Pancreas (tissue), 10 donors: ENCODE results near the gene NBPF14. TPM values are rescaled to one million over a fixed set of nuclear protein-coding genes. Genes with fewer than 3 reads are reported as not detected.
"Not testable (repeated sequence)": the region's sequence is repeated elsewhere in the genome, so short reads cannot be mapped to it uniquely, and the experiment has no call there.

Experiments used
- ATAC-seq, 4 donors: fragments of 200-7000 bp; cut with Tn5 transposase; one replicate each; pipeline versions ENCODE4 v1.8.0 to v1.9.1; 2020; ENCODE audit warnings: mild to moderate bottlenecking in 4 of 4, moderate library complexity in 4 of 4
- DNase-seq, 6 donors: peaks; one replicate each; pipeline ENCODE4 v3.0.0-alpha.2; 2020
- FAIRE-seq: peaks from 2 replicates; lab custom pipeline; 2012; peaks lifted over from hg19 to GRCh38; lab: Jason Lieb, UNC
- H3K27ac ChIP-seq, 4 donors: fragments of 200-600 bp; sonication (generic); 1 replicate in 3 of 4; 2 replicates in 1 of 4; pipeline versions ENCODE4 v1.5.0 to v1.8.0; 2020
- H3K27me3 ChIP-seq, 4 donors: fragments of 200-600 bp; one replicate each; pipeline ENCODE4 v1.8.0; 2021
- H3K36me3 ChIP-seq, 3 donors: fragments of 200-600 bp; sonication (generic) in 1 of 3; one replicate each; pipeline versions ENCODE4 v1.5.0 to v1.8.0; 2020 to 2021
- H3K4me1 ChIP-seq, 3 donors: fragments of 200-600 bp; one replicate each; pipeline ENCODE4 v1.8.0; 2021
- H3K4me3 ChIP-seq, 4 donors: fragments of 200-600 bp; sonication (generic) in 2 of 4; one replicate each; pipeline versions ENCODE4 v1.5.0 to v1.8.0; 2020 to 2021
- H3K9me3 ChIP-seq, 4 donors: fragments of 200-600 bp; one replicate each; pipeline ENCODE4 v1.8.0; 2021
- CTCF ChIP-seq, 4 donors: fragments of 200-600 bp; sonication (generic) in 3 of 4; IDR thresholded peaks; one replicate each; pipeline versions ENCODE4 v1.5.0 to v1.8.0; 2021; ENCODE audit warnings: antibody characterized with exemption in 4 of 4
- WGBS, 2 donors: extraction: QIAGEN DNeasy Blood & Tissue Kit; methylation state at CpG; one replicate each; pipeline ENCODE4 v1.1.7; 2013; 5-methylcytosine and 5-hydroxymethylcytosine counted together
- intact Hi-C, 3 donors: fragments of 100-400 bp; cut with DNase I; formaldehyde crosslinking; loops; one replicate each; pipeline versions ENCODE4 v1.11.1 to v1.14.2; 2022
- polyA plus RNA-seq, 2 donors: library from polyadenylated mRNA; stranded (reverse); fragments of 200-250 nt; gene quantifications; one replicate each; pipeline ENCODE4 v1.2.3, GENCODE V29; 2013
- total RNA-seq, 6 donors: library from RNA; stranded (reverse); fragmentation: NEBNext Ultra II Directional in 4 of 6; extraction: Animal tissue kit (Norgen Biotek cat#: 25700) in 4 of 6; gene quantifications; one replicate each; pipeline versions ENCODE4 v1.2.1 to v1.2.4, GENCODE V29; 2021 to 2023
- donor health status: healthy with polysubstance abuse.
- donor health status: DM: no; HTN: no; CAD: no; lungs with moderate emphysema.
- donor health status: DM: no; HTN: no; CAD: no.
- donor health status: control.
- donor health status: control.
- donor health status: Bipolar disorder and iron deficiency.
- donor health status: DM: yes; HTN: yes; CAD: no.
- donor health status: DM: no; HTN: no; CAD: no.
- donor health status: DM: no; HTN: no; CAD: no.
- donor health status: DM: yes; HTN: yes; CAD: no.

Gene NBPF14
- total RNA-seq (10 to 100 TPM in 5 of 6 donors, 1 to 10 TPM in 1; 5.4 to 24.0 (median 14.5) TPM), polyA plus RNA-seq (10 to 100 TPM; 11.1 to 12.8 TPM)

- DNase-seq, ATAC-seq, H3K27me3 ChIP-seq, H3K36me3 ChIP-seq, intact Hi-C loops, H3K4me3 ChIP-seq, H3K9me3 ChIP-seq, FAIRE-seq, H3K4me1 ChIP-seq, H3K27ac ChIP-seq: not testable (repeated sequence)
- WGBS, 2 donors: no CpG with 5 or more reads among the region's 5 CpGs
Observed at GRCh38 chr1:148595911-148596310, at the start of gene NBPF14. TSS of gene NBPF14 (minus strand) at chr1:148596011. CDS start at chr1:148595717, 294 bp downstream.

GRCh38 chr1:148625451-148625850 lies 29.6 kb upstream of the NBPF14 start:
- H3K27ac ChIP-seq, H3K9me3 ChIP-seq, FAIRE-seq, H3K4me3 ChIP-seq, ATAC-seq, H3K4me1 ChIP-seq, H3K27me3 ChIP-seq, intact Hi-C loops, H3K36me3 ChIP-seq: not testable (repeated sequence)
- WGBS, 2 donors: 32 to 37% methylated on average over 1 to 4 of the region's 6 CpGs
- peak in 2 of 6 donors; percentile 7 to 14 for DNase-seq

GRCh38 chr1:148618216-148618615 lies 22.4 kb upstream of the NBPF14 start:
- FAIRE-seq, DNase-seq, H3K36me3 ChIP-seq, ATAC-seq, H3K27ac ChIP-seq, H3K9me3 ChIP-seq, H3K27me3 ChIP-seq, H3K4me3 ChIP-seq, H3K4me1 ChIP-seq, intact Hi-C loops: not testable (repeated sequence)
- no CpG with 5 or more reads among the region's 1 CpG for WGBS, 2 donors

GRCh38 chr1:148605266-148605665 lies 9.5 kb upstream of the NBPF14 start:
- H3K9me3 ChIP-seq: not testable (repeated sequence)
- 0 to 19% methylated on average over 1 of the region's 2 CpGs for WGBS, 2 donors

GRCh38 chr1:148595360-148595759 lies 451 bp downstream of the NBPF14 start:
- H3K4me1 ChIP-seq, H3K4me3 ChIP-seq, H3K27ac ChIP-seq, H3K36me3 ChIP-seq, ATAC-seq, H3K9me3 ChIP-seq, intact Hi-C loops, H3K27me3 ChIP-seq, FAIRE-seq: not testable (repeated sequence)
- peak in 1 of 4 donors; percentile 7 for TF ChIP-seq CTCF (IDR thresholded peaks at IDR 0.05)
- WGBS, 2 donors: 23 to 27% methylated on average over 1 to 2 of the region's 5 CpGs
- peak in 1 of 6 donors; percentile 6 for DNase-seq

More at GRCh38 chr1:148605266-148605665, 9.5 kb upstream of the NBPF14 start:
- DNase-seq, H3K36me3 ChIP-seq, H3K4me1 ChIP-seq, FAIRE-seq, intact Hi-C loops, H3K27me3 ChIP-seq, H3K4me3 ChIP-seq, ATAC-seq, H3K27ac ChIP-seq: not testable (repeated sequence)

- ATAC-seq: not testable (repeated sequence)
Observed at GRCh38 chr1:148591098-148591497, 4.7 kb downstream of the NBPF14 start.

GRCh38 chr1:148532158-148532557 lies 63.7 kb downstream of the NBPF14 start:
- DNase-seq, H3K4me1 ChIP-seq, FAIRE-seq, H3K36me3 ChIP-seq, H3K9me3 ChIP-seq, H3K27me3 ChIP-seq, H3K4me3 ChIP-seq, intact Hi-C loops, ATAC-seq, H3K27ac ChIP-seq: not testable (repeated sequence)
- WGBS, 2 donors: 59 to 67% methylated on average over 2 to 3 of the region's 4 CpGs

More at GRCh38 chr1:148591098-148591497, 4.7 kb downstream of the NBPF14 start:
- WGBS, 2 donors: 93 to 96% methylated on average over 2 to 4 of the region's 5 CpGs
- H3K9me3 ChIP-seq, intact Hi-C loops, H3K4me1 ChIP-seq, H3K27me3 ChIP-seq, FAIRE-seq, DNase-seq, H3K27ac ChIP-seq, H3K4me3 ChIP-seq, H3K36me3 ChIP-seq: not testable (repeated sequence)

GRCh38 chr1:148529101-148529567 lies 66.7 kb downstream of the NBPF14 start:
- intact Hi-C loops: loop anchor here in 1 of 3 donors (10.0 kb wide), 1 partner anchor 144 kb away; no protein-coding TSS in a partner anchor
- 2 to 3% methylated on average over 10 to 25 of the region's 25 CpGs for WGBS, 2 donors

GRCh38 chr1:148528591-148528990 lies 67.2 kb downstream of the NBPF14 start:
- H3K9me3 ChIP-seq, H3K27me3 ChIP-seq, H3K36me3 ChIP-seq, DNase-seq, ATAC-seq, H3K4me1 ChIP-seq, FAIRE-seq: not testable (repeated sequence)
- intact Hi-C loops: loop anchor here in 1 of 3 donors (10.0 kb wide), 1 partner anchor 144 kb away; no protein-coding TSS in a partner anchor
- 0% methylated on average over 3 to 5 of the region's 24 CpGs for WGBS, 2 donors
- Histone ChIP-seq H3K27ac (peak overlapping the region in 1 of 4 donors; percentile 12), H3K4me3 (peak overlapping the region in 1 of 4 donors; percentile 35)

More at GRCh38 chr1:148529101-148529567, 66.7 kb downstream of the NBPF14 start:
- peak; percentile 13 to 58 (median 32) for DNase-seq
- peak overlapping the region in 1 of 4 donors; percentile 35 for H3K4me3 ChIP-seq
- H3K27ac ChIP-seq: peak overlapping the region in 1 of 4 donors; percentile 12
- ATAC-seq, H3K4me1 ChIP-seq, FAIRE-seq, H3K27me3 ChIP-seq, H3K36me3 ChIP-seq, H3K9me3 ChIP-seq: not testable (repeated sequence)

GRCh38 chr1:148526587-148526986 lies 69.2 kb downstream of the NBPF14 start:
- not testable (repeated sequence) for H3K4me1 ChIP-seq, DNase-seq, H3K36me3 ChIP-seq, H3K9me3 ChIP-seq, ATAC-seq, FAIRE-seq, H3K27me3 ChIP-seq, H3K4me3 ChIP-seq, H3K27ac ChIP-seq
- WGBS, 2 donors: 89 to 96% methylated on average over 2 of the region's 2 CpGs
- intact Hi-C loops: loop anchor here in 1 of 3 donors (10.0 kb wide), 1 partner anchor 142 kb away; no protein-coding TSS in a partner anchor
